GM12891 (cell line): ENCODE data around the gene ARMH1.

Source experiments
- DNase-seq: peaks from one replicate; pipeline ENCODE4 v3.0.0; 2011; ENCODE audit warnings: low spot score; ENCODE audit not compliant: insufficient read length
- FAIRE-seq: peaks from 2 replicates; lab custom pipeline; 2011; peaks lifted over from hg19 to GRCh38; lab: Jason Lieb, UNC
- PAX5 ChIP-seq: IDR thresholded peaks from 2 replicates; pipeline ENCODE4 v1.6.1; 2011; ENCODE audit warnings: low read length, moderate library complexity, mild to moderate bottlenecking; ENCODE audit not compliant: insufficient read depth, severe bottlenecking
- POLR2A ChIP-seq: IDR thresholded peaks from 2 replicates; pipeline ENCODE4 v1.6.1; 2011; ENCODE audit warnings: low read depth, low read length, control low read depth
- POLR2AphosphoS5 ChIP-seq: IDR thresholded peaks from 2 replicates; pipeline ENCODE4 v1.6.1; 2011; ENCODE audit warnings: low read depth, low read length, control low read depth
- POU2F2 ChIP-seq: IDR thresholded peaks from 2 replicates; pipeline ENCODE4 v1.6.1; 2011; ENCODE audit warnings: low read depth, mild to moderate bottlenecking, control low read depth, low read length, moderate library complexity
- SPI1 ChIP-seq: IDR thresholded peaks from 2 replicates; pipeline ENCODE4 v1.6.1; 2011; ENCODE audit warnings: low read depth, low read length, control low read depth
- TAF1 ChIP-seq: IDR thresholded peaks from 2 replicates; pipeline ENCODE4 v1.6.1; 2011; ENCODE audit warnings: low read depth, low read length, control low read depth

The ARMH1 gene

GRCh38 chr1:44701141-44701573 lies 26.6 kb downstream of the ARMH1 start:
- FAIRE-seq (no peak), DNase-seq (no peak)
- no peak for TF ChIP-seq PAX5
- no peak for TF ChIP-seq SPI1
- TF ChIP-seq POLR2A, result no peak
- TF ChIP-seq POLR2AphosphoS5, result no peak
- no peak for TF ChIP-seq TAF1
- TF ChIP-seq POU2F2, result no peak

- TF ChIP-seq TAF1 (no peak), POLR2A (no peak), SPI1 (no peak), POLR2AphosphoS5 (no peak), POU2F2 (no peak), PAX5 (no peak)
- DNase-seq, result no peak
- FAIRE-seq, result no peak
Observed at GRCh38 chr1:44705470-44705869, 31.0 kb downstream of the ARMH1 start.

GRCh38 chr1:44705938-44706337 lies 31.4 kb downstream of the ARMH1 start:
- no peak for DNase-seq

GRCh38 chr1:44707112-44707881 lies 32.8 kb downstream of the ARMH1 start:
- TF ChIP-seq PAX5 (no peak), SPI1 (no peak), POLR2AphosphoS5 (no peak), POLR2A (no peak), TAF1 (no peak), POU2F2 (no peak)
- FAIRE-seq (peak; percentile 31), DNase-seq (no peak)

More at GRCh38 chr1:44705938-44706337, 31.4 kb downstream of the ARMH1 start:
- no peak for TF ChIP-seq POLR2A
- TF ChIP-seq SPI1, result no peak
- TF ChIP-seq TAF1, result no peak
- no peak for TF ChIP-seq POLR2AphosphoS5
- no peak for FAIRE-seq

DNA sequence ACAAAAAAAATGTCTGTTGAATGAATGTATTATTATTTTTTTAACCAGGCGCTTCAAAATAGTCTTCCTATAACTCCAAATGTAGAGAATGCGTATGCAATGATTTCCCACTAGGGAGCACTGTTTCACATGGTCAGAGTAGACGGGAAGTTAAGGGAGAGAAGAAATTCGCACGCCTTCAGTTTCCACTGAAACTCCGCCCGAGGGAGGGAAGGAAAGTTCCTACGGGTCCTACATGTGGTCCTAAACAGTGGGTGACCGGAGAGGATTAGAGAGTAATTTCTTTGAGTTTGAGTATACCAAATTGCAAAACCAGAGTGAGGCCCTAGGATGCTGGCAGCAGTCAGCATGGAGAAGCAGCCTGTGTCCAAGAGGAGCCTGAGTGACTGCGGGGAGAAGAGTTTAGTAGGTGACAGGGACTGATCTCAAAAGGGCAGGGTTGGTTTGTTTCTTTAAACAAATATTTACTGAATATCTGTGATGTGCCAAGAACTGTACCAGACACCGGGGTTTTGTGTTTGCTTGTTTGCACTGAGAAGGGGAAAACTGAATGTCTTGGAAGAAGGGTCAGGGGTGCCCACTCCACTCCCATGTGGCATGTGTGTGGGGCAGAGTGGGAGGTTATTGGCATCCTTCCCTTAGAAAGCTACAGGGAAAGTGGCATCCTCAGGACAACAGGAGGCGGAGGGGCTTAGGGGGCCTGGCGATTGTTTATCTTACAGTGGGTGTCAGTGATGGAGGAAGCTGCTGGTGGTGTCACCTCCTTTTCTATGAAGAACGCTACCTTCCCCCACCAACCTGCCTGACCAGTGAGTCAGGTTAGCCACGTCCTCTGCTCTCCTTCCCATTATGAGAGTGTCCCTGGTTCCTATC lies 33.7 kb downstream of the ARMH1 start:
- DNase-seq (no peak), FAIRE-seq (peak; percentile 35)
- TF ChIP-seq SPI1, result 0 out of 2 replicates have a peak, but pooled peaks have one; percentile 10
- TF ChIP-seq POU2F2, result no peak

- no peak for DNase-seq
Observed at GRCh38 chr1:44713321-44713781, 38.8 kb downstream of the ARMH1 start.

GRCh38 chr1:44714532-44714931 lies 40.0 kb downstream of the ARMH1 start:
- FAIRE-seq, result no peak
- TF ChIP-seq PAX5, result no peak
- no peak for TF ChIP-seq TAF1
- no peak for TF ChIP-seq POLR2A
- no peak for DNase-seq

More at GRCh38 chr1:44713321-44713781, 38.8 kb downstream of the ARMH1 start:
- TF ChIP-seq POU2F2, result no peak
- no peak for TF ChIP-seq POLR2A
- no peak for TF ChIP-seq TAF1
- no peak for TF ChIP-seq SPI1
- TF ChIP-seq PAX5, result no peak
- no peak for TF ChIP-seq POLR2AphosphoS5
- FAIRE-seq, result no peak

GRCh38 chr1:44714944-44715571 lies 40.5 kb downstream of the ARMH1 start:
- DNase-seq (no peak), FAIRE-seq (peak; percentile 99)
- TF ChIP-seq SPI1 (peak; percentile 40; the same call in 1 of the 2 replicates), POU2F2 (no peak)

GRCh38 chr1:44717156-44717555 lies 42.6 kb downstream of the ARMH1 start:
- FAIRE-seq, result no peak
- TF ChIP-seq PAX5 (no peak), SPI1 (no peak), POU2F2 (no peak), POLR2AphosphoS5 (no peak), POLR2A (no peak), TAF1 (no peak)
- DNase-seq, result no peak

DNA sequence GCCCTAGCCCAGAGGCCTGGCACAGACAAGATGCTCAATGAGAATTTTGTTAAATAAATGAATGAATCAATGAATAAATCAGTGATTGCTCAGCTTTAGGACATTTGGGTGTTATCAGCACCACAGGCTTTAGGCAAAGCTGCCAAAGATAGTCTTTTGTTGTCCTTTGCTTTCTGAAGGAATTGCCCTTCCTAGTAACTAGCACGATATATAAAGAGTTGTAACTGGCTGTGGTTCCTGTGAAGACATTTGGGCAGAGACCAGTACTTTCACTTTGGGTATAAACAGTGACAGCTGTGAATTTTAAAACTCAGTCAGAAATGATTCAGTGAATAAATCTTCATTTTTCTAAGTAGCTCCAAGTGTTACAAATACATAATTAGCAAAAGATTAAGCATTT lies 43.1 kb downstream of the ARMH1 start:
- no peak for FAIRE-seq

More for the DNA sequence above, 43.1 kb downstream of the ARMH1 start:
- TF ChIP-seq SPI1, result no peak
- TF ChIP-seq PAX5, result no peak
- no peak for TF ChIP-seq POLR2A
- no peak for TF ChIP-seq POU2F2
- no peak for TF ChIP-seq POLR2AphosphoS5
- no peak for TF ChIP-seq TAF1
- no peak for DNase-seq
